Measurements from ENCODE around the gene MTERF1.

MTERF1 gene

DNA sequence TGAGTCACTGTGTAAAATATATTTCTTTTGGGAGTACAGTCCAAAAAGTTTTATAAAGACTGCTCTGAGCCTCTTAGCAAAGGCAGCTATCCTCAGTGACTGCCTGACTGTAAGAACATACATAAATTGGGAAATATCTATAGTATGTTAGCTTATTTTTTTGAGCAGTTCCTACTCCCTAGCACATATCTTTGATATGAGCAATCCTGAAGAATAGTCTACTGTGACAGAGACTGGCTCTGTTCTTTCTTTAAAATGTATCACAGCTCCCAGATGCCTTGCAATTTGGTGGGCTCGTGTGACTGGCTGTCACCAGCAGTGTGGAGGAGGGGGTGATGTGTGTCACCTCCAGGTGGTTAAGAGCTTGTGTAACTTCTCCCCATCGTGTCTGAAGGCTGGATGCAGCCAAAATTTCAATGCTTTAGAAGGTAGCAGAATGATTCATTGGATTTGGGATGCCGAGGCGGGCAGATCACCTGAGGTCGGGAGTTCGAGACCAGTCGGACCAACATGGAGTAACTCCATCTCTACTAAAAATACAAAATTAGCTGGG is 47.9 kb downstream of the MTERF1 start:
- DNase-seq = no peak

DNA sequence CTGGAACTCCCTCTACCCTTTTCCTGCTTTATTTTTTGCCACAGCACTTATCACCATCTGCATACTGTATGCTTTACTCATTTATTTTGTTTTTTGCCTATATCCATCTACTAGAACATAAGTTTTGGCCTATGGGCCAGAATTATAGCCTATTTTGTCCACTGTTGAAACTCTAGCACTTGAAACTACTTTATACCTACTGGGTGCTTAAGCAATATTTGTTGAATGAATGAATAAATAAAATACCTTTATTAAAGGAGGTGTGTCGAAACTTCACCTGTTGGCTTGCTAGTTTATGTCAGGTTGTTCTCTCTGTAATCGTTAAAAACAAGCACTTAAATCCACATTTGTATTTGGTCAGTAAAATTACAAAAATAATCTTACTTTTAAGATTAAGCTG is 53.3 kb downstream of the MTERF1 start:
- DNase-seq = no peak

DNA sequence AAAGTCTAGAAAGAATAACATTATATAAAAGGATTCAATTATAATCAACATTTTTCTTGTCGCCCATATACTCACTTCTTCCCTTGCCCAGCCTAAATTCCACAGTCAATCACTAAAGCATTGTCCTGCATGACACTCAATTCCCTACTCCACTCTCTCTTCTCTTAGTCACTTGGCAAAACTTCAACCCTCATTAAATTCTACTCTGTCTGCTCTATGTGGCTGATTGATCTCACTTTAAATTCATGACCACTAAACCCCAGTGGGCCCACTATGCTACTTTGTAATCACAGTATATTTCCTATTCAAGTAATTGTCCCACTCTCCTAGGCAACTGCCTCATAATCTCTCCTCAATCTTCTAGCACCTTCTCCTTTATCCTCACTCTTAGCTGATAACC is 54.1 kb downstream of the MTERF1 start:
- no peak for DNase-seq

DNA sequence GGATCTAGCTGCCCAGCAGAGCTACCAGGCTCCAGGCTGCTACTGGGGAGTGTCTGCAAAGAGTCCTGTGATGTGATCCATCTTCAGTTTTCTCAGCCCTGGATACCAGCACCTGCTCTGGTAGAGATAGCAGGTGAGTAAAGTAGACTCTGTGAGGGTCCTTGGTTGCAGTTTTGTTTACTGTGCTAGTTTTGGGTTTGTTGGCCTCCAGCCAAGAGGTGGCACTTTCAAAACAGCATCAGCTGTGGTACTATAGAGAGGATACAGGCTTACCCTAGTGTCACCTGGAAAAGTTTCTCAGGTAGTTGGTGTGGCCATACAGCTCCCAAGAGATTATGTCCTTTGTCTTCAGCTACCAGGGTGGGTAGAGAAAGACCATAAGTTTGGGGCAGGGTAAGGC is 56.3 kb downstream of the MTERF1 start:
- no peak for DNase-seq
